ENCODE results near the gene FAN1. TPM values are rescaled to one million over a fixed set of nuclear protein-coding genes. Genes with fewer than 3 reads are reported as not detected.

FAN1 gene
- 10 to 100 TPM; 15.0 to 23.0 TPM for total RNA-seq
- 1 to 10 TPM; 7.3 to 7.5 TPM for polyA plus RNA-seq
- long read RNA-seq, donor 1, full-length matches to known transcripts = 1 of 7 reads
- long read RNA-seq, donor 1, partial matches to known transcripts = 6 of 7 reads
- long read RNA-seq, donor 1, other reads (novel, unspliced or antisense) = 0 of 7 reads
- long read RNA-seq, donor 2, partial matches to known transcripts = 5 of 6 reads
- long read RNA-seq, donor 2, other reads (novel, unspliced or antisense) = 0 of 6 reads
- long read RNA-seq, donor 3 = 0 reads
- long read RNA-seq, donor 4, partial matches to known transcripts = 0 of 5 reads
- long read RNA-seq, donor 4, other reads (novel, unspliced or antisense) = 5 of 5 reads
- long read RNA-seq, donor 5, partial matches to known transcripts = 5 of 6 reads
- long read RNA-seq, donor 5, other reads (novel, unspliced or antisense) = 0 of 6 reads

DNA sequence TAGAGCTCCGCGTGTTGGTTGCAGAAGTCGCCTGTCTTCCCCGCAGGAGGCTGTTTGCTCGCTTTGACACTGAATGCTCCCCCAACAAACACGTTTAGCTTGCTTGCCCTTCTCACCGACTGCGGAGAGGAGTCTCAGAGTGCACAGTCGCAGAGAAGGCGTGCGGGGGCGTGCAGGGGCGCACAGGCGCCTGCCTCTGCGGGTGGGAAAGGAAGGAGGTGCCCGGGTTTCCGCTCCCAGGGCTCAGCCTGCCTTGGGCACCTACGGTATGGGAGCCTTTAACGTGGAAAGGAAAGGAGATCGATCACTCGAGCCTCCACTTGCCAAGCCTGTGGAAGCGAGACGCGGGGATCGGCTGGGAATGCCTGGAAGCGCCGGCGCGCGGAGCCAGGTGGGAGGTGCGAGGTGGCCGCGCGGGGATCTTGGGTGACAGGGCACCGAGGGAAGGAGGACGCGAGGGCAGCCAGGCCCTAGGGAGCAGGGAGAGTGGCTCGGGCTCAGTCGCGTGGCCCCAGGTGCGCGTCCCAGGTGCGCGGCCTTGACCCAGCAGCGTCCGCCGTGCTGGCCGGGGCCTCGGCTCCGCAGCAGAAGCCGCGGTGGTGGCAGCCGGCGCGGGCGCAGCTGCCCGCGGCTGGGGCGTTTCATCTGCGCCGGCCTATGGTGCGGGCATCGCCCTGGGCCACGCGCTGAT is at the start of gene FAN1:
TSS of gene FAN1 (plus strand) at position 419 of the 691 bp plus-strand sequence. CDS start 749 bp downstream, outside the sequence.
- H3K36me3 ChIP-seq (ENCODE audit: control insufficient read depth in 4 of 4, insufficient read depth in 4 of 4, low read length in 4 of 4) = peaks cover 0 to 2% (median 0%) of the 10 kb centered on the region in 4 donors
- DNase-seq (peak; percentile 87 to 92 (median 89)), ATAC-seq (ENCODE audit: insufficient read depth, low FRiP score) (peak; percentile 96)
- peaks cover 0 to 12% (median 3%) of the 10 kb centered on the region in 5 donors for H3K4me1 ChIP-seq (ENCODE audit: control insufficient read depth in 5 of 5, insufficient read depth in 5 of 5, low read length in 5 of 5)
- H3K9ac ChIP-seq (ENCODE audit: insufficient read depth in 1 of 2, low read length in 2 of 2) = peak within 1 kb of the TSS; percentile 67 to 83
- no peaks in the 10 kb centered on the region for H3K9me3 ChIP-seq (ENCODE audit: control insufficient read depth in 4 of 4, insufficient read depth in 3 of 4, low read length in 3 of 4)
- H3K4me3 ChIP-seq = peak within 1 kb of the TSS; percentile 96
- 0 to 1% methylated on average over 41 to 65 of the region's 65 CpGs for WGBS, 2 donors
- TF ChIP-seq, protein P1, sequence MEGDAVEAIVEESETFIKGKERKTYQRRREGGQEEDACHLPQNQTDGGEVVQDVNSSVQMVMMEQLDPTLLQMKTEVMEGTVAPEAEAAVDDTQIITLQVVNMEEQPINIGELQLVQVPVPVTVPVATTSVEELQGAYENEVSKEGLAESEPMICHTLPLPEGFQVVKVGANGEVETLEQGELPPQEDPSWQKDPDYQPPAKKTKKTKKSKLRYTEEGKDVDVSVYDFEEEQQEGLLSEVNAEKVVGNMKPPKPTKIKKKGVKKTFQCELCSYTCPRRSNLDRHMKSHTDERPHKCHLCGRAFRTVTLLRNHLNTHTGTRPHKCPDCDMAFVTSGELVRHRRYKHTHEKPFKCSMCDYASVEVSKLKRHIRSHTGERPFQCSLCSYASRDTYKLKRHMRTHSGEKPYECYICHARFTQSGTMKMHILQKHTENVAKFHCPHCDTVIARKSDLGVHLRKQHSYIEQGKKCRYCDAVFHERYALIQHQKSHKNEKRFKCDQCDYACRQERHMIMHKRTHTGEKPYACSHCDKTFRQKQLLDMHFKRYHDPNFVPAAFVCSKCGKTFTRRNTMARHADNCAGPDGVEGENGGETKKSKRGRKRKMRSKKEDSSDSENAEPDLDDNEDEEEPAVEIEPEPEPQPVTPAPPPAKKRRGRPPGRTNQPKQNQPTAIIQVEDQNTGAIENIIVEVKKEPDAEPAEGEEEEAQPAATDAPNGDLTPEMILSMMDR (IDR thresholded peaks at IDR 0.05; ENCODE audit: control extremely low read depth, extremely low read depth) = no peak
- no peaks in the 10 kb centered on the region for H3K27me3 ChIP-seq (ENCODE audit: control insufficient read depth in 3 of 3, insufficient read depth in 3 of 3, low read length in 2 of 3)
- H3K27ac ChIP-seq (ENCODE audit: low read depth in 1 of 2, low read length in 1 of 2) = peak within 1 kb of the TSS; percentile 58 to 88

- no peak overlapping the region for H3K9ac ChIP-seq (ENCODE audit: insufficient read depth in 1 of 2, low read length in 2 of 2)
- no peaks in the 10 kb centered on the region for H3K27me3 ChIP-seq (ENCODE audit: control insufficient read depth in 3 of 3, insufficient read depth in 3 of 3, low read length in 2 of 3)
- DNase-seq (peak in 2 of 3 donors; percentile 20 to 29), ATAC-seq (ENCODE audit: insufficient read depth, low FRiP score) (no peak)
- no peaks in the 10 kb centered on the region for H3K36me3 ChIP-seq (ENCODE audit: control insufficient read depth in 4 of 4, insufficient read depth in 4 of 4, low read length in 4 of 4)
- TF ChIP-seq, protein P1 (IDR thresholded peaks at IDR 0.05; ENCODE audit: control extremely low read depth, extremely low read depth) = no peak
- no peaks in the 10 kb centered on the region for H3K4me1 ChIP-seq (ENCODE audit: control insufficient read depth in 5 of 5, insufficient read depth in 5 of 5, low read length in 5 of 5)
- H3K27ac ChIP-seq (ENCODE audit: low read depth in 1 of 2, low read length in 1 of 2) = no peak overlapping the region
- WGBS, 2 donors = 18 to 19% methylated on average over 7 of the region's 7 CpGs
- H3K4me3 ChIP-seq = no peak overlapping the region
- H3K9me3 ChIP-seq (ENCODE audit: control insufficient read depth in 4 of 4, insufficient read depth in 3 of 4, low read length in 3 of 4) = peaks cover 0 to 2% (median 0%) of the 10 kb centered on the region in 4 donors
These were observed 44.4 kb upstream of the FAN1 start for GRCh38 chr15:30859091-30859874.

DNA sequence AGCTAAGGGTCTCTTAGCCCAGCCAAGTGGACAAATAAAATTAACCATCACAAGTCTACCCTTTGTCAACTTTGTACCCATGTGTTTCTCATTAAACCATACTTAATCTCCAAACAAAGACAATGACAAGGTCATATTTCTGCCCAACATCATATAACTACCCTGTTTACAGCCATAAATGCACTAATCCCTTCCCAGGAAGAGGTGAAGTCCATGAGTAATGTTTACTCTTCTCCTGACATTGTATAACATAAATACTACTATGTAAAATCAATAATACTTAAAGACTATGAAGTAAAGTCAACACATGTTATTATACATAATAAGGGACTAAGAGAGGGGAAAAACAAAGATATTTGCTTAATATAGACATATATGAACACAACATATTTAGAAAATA is 38.5 kb upstream of the FAN1 start:
- DNase-seq (no peak), ATAC-seq (ENCODE audit: insufficient read depth, low FRiP score) (no peak)
- TF ChIP-seq, protein P1 (IDR thresholded peaks at IDR 0.05; ENCODE audit: control extremely low read depth, extremely low read depth) = no peak
- Histone ChIP-seq H3K9me3 (ENCODE audit: control insufficient read depth in 4 of 4, insufficient read depth in 3 of 4, low read length in 3 of 4) (no peaks in the 10 kb centered on the region), H3K27ac (ENCODE audit: low read depth in 1 of 2, low read length in 1 of 2) (no peak overlapping the region), H3K4me3 (no peak overlapping the region), H3K9ac (ENCODE audit: insufficient read depth in 1 of 2, low read length in 2 of 2) (no peak overlapping the region), H3K4me1 (ENCODE audit: control insufficient read depth in 5 of 5, insufficient read depth in 5 of 5, low read length in 5 of 5) (no peaks in the 10 kb centered on the region), H3K36me3 (ENCODE audit: control insufficient read depth in 4 of 4, insufficient read depth in 4 of 4, low read length in 4 of 4) (no peaks in the 10 kb centered on the region), H3K27me3 (ENCODE audit: control insufficient read depth in 3 of 3, insufficient read depth in 3 of 3, low read length in 2 of 3) (no peaks in the 10 kb centered on the region)
